ENCODE measurements around the gene C11orf91.

DNA sequence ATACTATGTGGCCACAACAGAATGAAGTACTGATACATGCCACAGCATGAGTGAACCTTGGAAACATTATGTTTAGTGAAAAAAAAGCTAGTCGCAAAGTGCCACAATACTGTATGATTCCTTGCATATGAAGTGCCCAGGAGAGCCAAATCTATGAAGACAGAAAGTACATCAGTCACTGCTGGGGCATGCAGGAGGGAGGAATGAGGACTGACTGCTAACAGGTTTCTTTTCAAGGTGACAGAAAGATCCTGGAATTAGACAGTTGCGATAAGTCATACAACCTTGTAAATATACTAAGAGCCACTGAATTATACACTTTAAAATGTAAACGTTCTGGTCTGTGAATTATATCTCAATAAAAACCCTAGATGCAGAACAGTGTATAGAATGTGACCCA lies 11.8 kb upstream of the C11orf91 start:
- TF ChIP-seq CTCF (IDR thresholded peaks at IDR 0.05; ENCODE audit: low read depth, low read length) (no peak), EZH2phosphoT487 (IDR thresholded peaks at IDR 0.05; ENCODE audit: low read depth) (no peak)
